OCI-LY7 (cell line): ENCODE data around the gene COQ8B. TPM values are rescaled to one million over a fixed set of nuclear protein-coding genes. Genes with fewer than 3 reads are reported as not detected.
A peak's percentile ranks its signal among the peaks of the same experiment; 100 is the strongest.

ENCODE experiments used
- BruUV-seq: library from RNA; stranded (reverse); fragments of 400-500 nt; replicated peaks from 2 replicates; lab custom pipeline; 2021; lab: Mats Ljungman, UMichigan
- CTCF ChIA-PET: fragments of 300-600 bp; sonication (Branson Sonifier 250); formaldehyde crosslinking; loops from one replicate; lab custom pipeline; 2022; ENCODE audit warnings: antibody characterized with exemption; ENCODE audit not compliant: unreplicated experiment; lab: Charles Lee
- POLR2A ChIA-PET: fragments of 300-600 bp; sonication (Branson Sonifier 250); formaldehyde crosslinking; loops from one replicate; lab custom pipeline; 2022; ENCODE audit warnings: antibody characterized with exemption; lab: Charles Lee
- DNase-seq: peaks from one replicate; pipeline ENCODE4 v3.0.0-alpha.2; 2015; ENCODE audit warnings: low spot score
- H2AFZ ChIP-seq: fragments of 200-600 bp; sonication (generic), shearing (Covaris generic); 2 replicates; pipeline ENCODE4 v1.6.1; 2014; ENCODE audit warnings: mild to moderate bottlenecking, antibody characterized with exemption, low read length, moderate library complexity
- H3K27ac ChIP-seq: fragments of 200-600 bp; sonication (generic); 2 replicates; pipeline ENCODE4 v1.5.1; 2014; ENCODE audit warnings: mixed run types, low read depth, mild to moderate bottlenecking, moderate library complexity, low read length, inconsistent platforms; ENCODE audit not compliant: poor library complexity, severe bottlenecking
- H3K36me3 ChIP-seq: fragments of 200-600 bp; sonication (generic); 2 replicates; pipeline ENCODE4 v1.6.1; 2014; ENCODE audit warnings: mild to moderate bottlenecking, antibody characterized with exemption, low read length, moderate library complexity, mixed read lengths; ENCODE audit not compliant: insufficient read depth
- H3K4me1 ChIP-seq: fragments of 200-600 bp; sonication (generic); 2 replicates; pipeline ENCODE4 v1.5.1; 2014; ENCODE audit warnings: mild to moderate bottlenecking, low read length; ENCODE audit not compliant: insufficient read depth, poor library complexity, severe bottlenecking
- H3K4me2 ChIP-seq: fragments of 200-600 bp; sonication (generic); 2 replicates; pipeline ENCODE4 v1.6.1; 2014; ENCODE audit warnings: mild to moderate bottlenecking, low read length
- H3K4me3 ChIP-seq: fragments of 200-600 bp; sonication (generic); 2 replicates; pipeline ENCODE4 v1.5.1; 2014; ENCODE audit warnings: mild to moderate bottlenecking, low read depth, low read length; ENCODE audit not compliant: poor library complexity, severe bottlenecking
- H3K79me2 ChIP-seq: fragments of 200-600 bp; sonication (generic); 2 replicates; pipeline ENCODE4 v1.6.1; 2016; ENCODE audit warnings: low read depth, mild to moderate bottlenecking, low read length, moderate library complexity, mixed read lengths; ENCODE audit not compliant: insufficient read depth
- H3K9me2 ChIP-seq: fragments of 200-600 bp; sonication (generic); 2 replicates; pipeline ENCODE4 v1.6.1; 2016; ENCODE audit warnings: mild to moderate bottlenecking, low read length, mixed read lengths; ENCODE audit not compliant: insufficient read depth
- H3K9me3 ChIP-seq: fragments of 200-600 bp; sonication (generic); 2 replicates; pipeline ENCODE4 v1.6.1; 2014; ENCODE audit warnings: mild to moderate bottlenecking, mixed run types, low read length, mixed read lengths
- H4K20me1 ChIP-seq: fragments of 200-600 bp; sonication (generic); 2 replicates; pipeline ENCODE4 v1.6.1; 2014; ENCODE audit warnings: mild to moderate bottlenecking, antibody characterized with exemption, low read length, moderate library complexity, mixed read lengths; ENCODE audit not compliant: insufficient read depth
- CTCF ChIP-seq: fragments of 200-600 bp; sonication (generic); conservative IDR thresholded peaks from 2 replicates; pipeline ENCODE4 v1.5.1; 2014; ENCODE audit warnings: mild to moderate bottlenecking, antibody characterized with exemption, low read length, moderate library complexity, mixed read lengths
- EZH2phosphoT487 ChIP-seq: fragments of 200-600 bp; sonication (generic); IDR thresholded peaks from 2 replicates; pipeline ENCODE4 v1.6.1; 2018; ENCODE audit warnings: low read depth, borderline replicate concordance, mild to moderate bottlenecking, mixed run types, antibody characterized with exemption, low read length, moderate library complexity, mixed read lengths
- intact Hi-C: fragments of 100-400 bp; cut with micrococcal nuclease; formaldehyde crosslinking; loops from one replicate; pipeline ENCODE4 v1.10.0; 2022; ENCODE audit not compliant: unreplicated experiment
- total RNA-seq, 2 experiments: library from RNA; depleted of rRNA in 1 of 2; stranded (reverse); fragments of >200 nt in 1 of 2; shearing (Covaris generic) in 1 of 2; gene quantifications; 2 replicates each; pipeline ENCODE4 v1.2.3, GENCODE V29; 2014 to 2022

Gene COQ8B
- total RNA-seq, 2 experiments from 2014 or later, result 34.6 to 34.9 TPM

GRCh38 chr19:40713939-40714338 is 2.7 kb downstream of the COQ8B start:
- H3K9me2 ChIP-seq, result no peaks in the 10 kb centered on the region
- intact Hi-C loops, result no loop called here
- ChIA-PET CTCF (no interaction called here), POLR2A (no interaction called here)
- peak overlapping the region; percentile 85 for H3K4me2 ChIP-seq
- no peak overlapping the region for H3K27ac ChIP-seq
- no TSS peak for BruUV-seq
- H2AFZ ChIP-seq, result no peak overlapping the region
- peaks cover 21% of the 10 kb centered on the region; the same call in 1 of the 2 replicates for H3K36me3 ChIP-seq
- DNase-seq, result no peak
- H3K4me1 ChIP-seq, result peaks cover 29% of the 10 kb centered on the region
- H4K20me1 ChIP-seq, result no peaks in the 10 kb centered on the region
- peak overlapping the region; percentile 70 for H3K4me3 ChIP-seq
- no peak for TF ChIP-seq CTCF
- TF ChIP-seq EZH2phosphoT487, result no peak
- no peaks in the 10 kb centered on the region for H3K9me3 ChIP-seq
- H3K79me2 ChIP-seq, result peaks cover 25% of the 10 kb centered on the region

GRCh38 chr19:40709817-40710216 is 6.9 kb downstream of the COQ8B start:
- H4K20me1 ChIP-seq, result no peaks in the 10 kb centered on the region
- POLR2A ChIA-PET, result no interaction called here
- intact Hi-C loops, result no loop called here

More at GRCh38 chr19:40709817-40710216, 6.9 kb downstream of the COQ8B start:
- Histone ChIP-seq H3K4me3 (no peak overlapping the region), H3K9me2 (no peaks in the 10 kb centered on the region), H3K9me3 (no peaks in the 10 kb centered on the region), H3K79me2 (peaks cover 3% of the 10 kb centered on the region; the same call in 1 of the 2 replicates), H3K27ac (no peak overlapping the region), H3K36me3 (peaks cover 41% of the 10 kb centered on the region), H3K4me2 (no peak overlapping the region), H2AFZ (no peak overlapping the region), H3K4me1 (peaks cover 9% of the 10 kb centered on the region)
- DNase-seq, result no peak
- BruUV-seq, result no TSS peak
- TF ChIP-seq CTCF (no peak), EZH2phosphoT487 (no peak)
- CTCF ChIA-PET, result no interaction called here
